Adrenal gland (tissue), 12 donors: ENCODE data around the gene RTP1. TPM values are rescaled to one million over a fixed set of nuclear protein-coding genes. Genes with fewer than 3 reads are reported as not detected.

ENCODE experiments used
- DNase-seq, 7 donors: peaks; one replicate each; pipeline ENCODE4 v3.0.0-alpha.2; 2019 to 2020
- H3K27ac ChIP-seq, 5 donors: fragments of 200-600 bp; sonication (generic) in 4 of 5; 1 replicate in 3 of 5; 2 replicates in 2 of 5; pipeline versions ENCODE4 v1.5.1 to v1.8.0; 2016 to 2020; ENCODE audit warnings: mild to moderate bottlenecking in 1 of 5
- H3K27me3 ChIP-seq: fragments of 200-600 bp; 2 replicates; pipeline ENCODE4 v1.8.0; 2021
- H3K36me3 ChIP-seq, 2 donors: fragments of 200-600 bp; replicated peaks in 1 of 2; 1 replicate in 1 of 2; 2 replicates in 1 of 2; pipeline versions ENCODE4 v1.5.1 to v1.8.0; 2018 to 2022
- H3K4me1 ChIP-seq, 2 donors: fragments of 200-600 bp; replicated peaks in 1 of 2; 1 replicate in 1 of 2; 2 replicates in 1 of 2; pipeline versions ENCODE4 v1.5.1 to v1.8.0; 2018 to 2021
- H3K4me3 ChIP-seq, 4 donors: fragments of 200-600 bp; sonication (generic) in 3 of 4; one replicate each; pipeline ENCODE4 v1.5.1; 2016 to 2018
- H3K9me3 ChIP-seq, 3 donors: fragments of 200-600 bp; sonication (generic) in 1 of 3; replicated peaks in 1 of 3; 1 replicate in 2 of 3; 2 replicates in 1 of 3; pipeline versions ENCODE4 v1.5.1 to v1.8.0; 2016 to 2021
- CTCF ChIP-seq, 6 experiments: fragments of 450-650 bp in 4 of 6; fragments of 200-600 bp in 2 of 6; sonication (generic) in 1 of 6; IDR thresholded peaks; 1 replicate in 5 of 6; 2 replicates in 1 of 6; pipeline versions ENCODE4 v1.5.1 to v1.8.0; 2016 to 2021; ENCODE audit warnings: antibody characterized with exemption in 6 of 6, mild to moderate bottlenecking in 2 of 6, moderate library complexity in 1 of 6
- POLR2A ChIP-seq, 2 donors: fragments of 450-650 bp; IDR thresholded peaks; one replicate each; pipeline ENCODE4 v1.6.1; 2017; ENCODE audit warnings: antibody characterized with exemption in 2 of 2, mild to moderate bottlenecking in 2 of 2, moderate library complexity in 1 of 2
- WGBS, 4 donors: extraction: QIAGEN DNeasy Blood & Tissue Kit in 2 of 4; methylation state at CpG; one replicate each; pipeline versions ENCODE4 v1.1.5 to v1.1.7; 2013 to 2017; 5-methylcytosine and 5-hydroxymethylcytosine counted together
- intact Hi-C, 2 donors: fragments of 100-400 bp; cut with DNase I; formaldehyde crosslinking; loops; one replicate each; pipeline versions ENCODE4 v1.14.1 to v1.15.0; 2022 to 2023
- polyA plus RNA-seq, 3 donors: library from polyadenylated mRNA; stranded (reverse); fragments of 200-250 nt in 2 of 3; fragments of 350-450 nt in 1 of 3; fragmentation: Illumina TruSeq in 1 of 3; extraction: RNeasy Lipid Tissue Mini Kit (QIAGEN cat#74804) in 1 of 3; gene quantifications; one replicate each; pipeline ENCODE4 v1.2.3, GENCODE V29; 2013 to 2014
- total RNA-seq, 9 donors: library from RNA; depleted of rRNA in 4 of 9; stranded (reverse); fragments of >200 nt in 4 of 9; fragments of 120-200 nt in 1 of 9; fragmentation: NEBNext Ultra II Directional in 1 of 9; extraction: Animal tissue kit (Norgen Biotek cat#: 25700) in 1 of 9; gene quantifications; one replicate each; pipeline versions ENCODE4 v1.1.0 to v1.2.4, GENCODE V29; 2013 to 2023
- donor health status: healthy with polysubstance abuse.
- donor health status: Bipolar disorder and iron deficiency.
- donor health status: DM: yes; HTN: yes; CAD: no.
- donor health status: DM: no; HTN: no; CAD: no.
- donor health status: DM: no; HTN: no; CAD: no.
- donor health status: DM: yes; HTN: yes; CAD: no.

RTP1 gene
- total and polyA plus RNA-seq, 12 donors: 0.03 to 0.11 TPM; not detected in 10

- TF ChIP-seq CTCF (IDR thresholded peaks at IDR 0.05) (no peak), POLR2A (IDR thresholded peaks at IDR 0.05) (no peak)
- H3K36me3 ChIP-seq: no peaks in the 10 kb centered on the region
- no peak for DNase-seq
- H3K27me3 ChIP-seq: no peaks in the 10 kb centered on the region
- 74 to 82% (median 77%) methylated on average over 4 of the region's 4 CpGs for WGBS, 4 donors
- H3K27ac ChIP-seq: no peak overlapping the region
- intact Hi-C loops: no loop called here
- H3K9me3 ChIP-seq: no peaks in the 10 kb centered on the region
- peaks cover 0 to 8% of the 10 kb centered on the region in 2 donors for H3K4me1 ChIP-seq
- no peak overlapping the region for H3K4me3 ChIP-seq
These were observed 15.4 kb downstream of the RTP1 start for GRCh38 chr3:187212705-187213104.

GRCh38 chr3:187213616-187214015, 16.3 kb downstream of the RTP1 start:
- peaks cover 0 to 8% of the 10 kb centered on the region in 2 donors for H3K4me1 ChIP-seq
- H3K9me3 ChIP-seq: no peaks in the 10 kb centered on the region
- no peaks in the 10 kb centered on the region for H3K27me3 ChIP-seq
- no peak for DNase-seq
- WGBS, 4 donors: 83 to 93% (median 86%) methylated on average over 1 of the region's 1 CpG
- H3K4me3 ChIP-seq: no peak overlapping the region
- no peaks in the 10 kb centered on the region for H3K36me3 ChIP-seq
- TF ChIP-seq CTCF (IDR thresholded peaks at IDR 0.05) (no peak), POLR2A (IDR thresholded peaks at IDR 0.05) (no peak)
- no peak overlapping the region for H3K27ac ChIP-seq
- intact Hi-C loops: no loop called here

- intact Hi-C loops: no loop called here
- H3K36me3 ChIP-seq: no peaks in the 10 kb centered on the region
- no peak for DNase-seq
- no peaks in the 10 kb centered on the region for H3K9me3 ChIP-seq
- H3K4me3 ChIP-seq: no peak overlapping the region
- H3K27me3 ChIP-seq: no peaks in the 10 kb centered on the region
- no peaks in the 10 kb centered on the region for H3K4me1 ChIP-seq
- no peak for TF ChIP-seq POLR2A (IDR thresholded peaks at IDR 0.05)
- TF ChIP-seq CTCF (IDR thresholded peaks at IDR 0.05): no peak
- 75 to 93% (median 90%) methylated on average over 5 of the region's 5 CpGs for WGBS, 4 donors
- no peak overlapping the region for H3K27ac ChIP-seq
These were observed 18.2 kb downstream of the RTP1 start for GRCh38 chr3:187215460-187215859.

GRCh38 chr3:187222801-187223200, 25.5 kb downstream of the RTP1 start:
- H3K27me3 ChIP-seq: no peaks in the 10 kb centered on the region
- intact Hi-C loops: loop anchor here (5.0 to 10.0 kb wide), 3 partner anchors 92 to 454 kb away; no protein-coding TSS in a partner anchor
- no peaks in the 10 kb centered on the region for H3K9me3 ChIP-seq
- no peaks in the 10 kb centered on the region for H3K36me3 ChIP-seq
- no peak for DNase-seq
- WGBS, 4 donors: 81 to 86% (median 83%) methylated on average over 4 of the region's 4 CpGs
- no peak for TF ChIP-seq POLR2A (IDR thresholded peaks at IDR 0.05)
- no peak for TF ChIP-seq CTCF (IDR thresholded peaks at IDR 0.05)
- no peak overlapping the region for H3K4me3 ChIP-seq
- H3K4me1 ChIP-seq: no peaks in the 10 kb centered on the region
- H3K27ac ChIP-seq: no peak overlapping the region
